Stimulated activated CD4-positive, alpha-beta T cell treated with anti-CD3 and anti-CD28 coated beads, Interleukin-1b, Interleukin-23, amount 100 ng/mL, for 1 hour (primary cell): ENCODE measurements around the gene RPS29.

Experiments used
- DNase-seq, 2 donors: peaks; one replicate each; pipeline ENCODE4 v3.0.0-alpha.2; 2020; ENCODE audit warnings: low read depth in 2 of 2

RPS29 gene

GRCh38 chr14:49550286-49551184, 35.6 kb downstream of the RPS29 start:
- DNase-seq: no peak

- no peak for DNase-seq
Observed at GRCh38 chr14:49549881-49550280, 36.3 kb downstream of the RPS29 start.

GRCh38 chr14:49549446-49549845, 36.7 kb downstream of the RPS29 start:
- DNase-seq: no peak

GRCh38 chr14:49546766-49547165, 39.4 kb downstream of the RPS29 start:
- DNase-seq: no peak

GRCh38 chr14:49545716-49546115, 40.5 kb downstream of the RPS29 start:
- DNase-seq: no peak

- DNase-seq: no peak
Observed at GRCh38 chr14:49545071-49545470, 41.1 kb downstream of the RPS29 start.

- no peak for DNase-seq
Observed at GRCh38 chr14:49541049-49541448, 45.1 kb downstream of the RPS29 start.

- no peak for DNase-seq
Observed at GRCh38 chr14:49538852-49539251, 47.3 kb downstream of the RPS29 start.
